Stimulated activated naive CD8-positive, alpha-beta T cell treated with anti-CD3 and anti-CD28 coated beads, Interleukin-15, Interleukin-2, amounts not matched to agents 100 U/mL and 50 U/mL, for 24 hours (primary cell): ENCODE results near the gene CRACR2A.
A peak's percentile ranks its signal among the peaks of the same experiment; 100 is the strongest.

Experiments used
- ATAC-seq: fragments of 150-1000 bp; cut with Tn5 transposase; one replicate; pipeline ENCODE4 v1.10.0; 2021
- DNase-seq: peaks from one replicate; pipeline ENCODE4 v3.0.0; 2021

Gene CRACR2A

DNA sequence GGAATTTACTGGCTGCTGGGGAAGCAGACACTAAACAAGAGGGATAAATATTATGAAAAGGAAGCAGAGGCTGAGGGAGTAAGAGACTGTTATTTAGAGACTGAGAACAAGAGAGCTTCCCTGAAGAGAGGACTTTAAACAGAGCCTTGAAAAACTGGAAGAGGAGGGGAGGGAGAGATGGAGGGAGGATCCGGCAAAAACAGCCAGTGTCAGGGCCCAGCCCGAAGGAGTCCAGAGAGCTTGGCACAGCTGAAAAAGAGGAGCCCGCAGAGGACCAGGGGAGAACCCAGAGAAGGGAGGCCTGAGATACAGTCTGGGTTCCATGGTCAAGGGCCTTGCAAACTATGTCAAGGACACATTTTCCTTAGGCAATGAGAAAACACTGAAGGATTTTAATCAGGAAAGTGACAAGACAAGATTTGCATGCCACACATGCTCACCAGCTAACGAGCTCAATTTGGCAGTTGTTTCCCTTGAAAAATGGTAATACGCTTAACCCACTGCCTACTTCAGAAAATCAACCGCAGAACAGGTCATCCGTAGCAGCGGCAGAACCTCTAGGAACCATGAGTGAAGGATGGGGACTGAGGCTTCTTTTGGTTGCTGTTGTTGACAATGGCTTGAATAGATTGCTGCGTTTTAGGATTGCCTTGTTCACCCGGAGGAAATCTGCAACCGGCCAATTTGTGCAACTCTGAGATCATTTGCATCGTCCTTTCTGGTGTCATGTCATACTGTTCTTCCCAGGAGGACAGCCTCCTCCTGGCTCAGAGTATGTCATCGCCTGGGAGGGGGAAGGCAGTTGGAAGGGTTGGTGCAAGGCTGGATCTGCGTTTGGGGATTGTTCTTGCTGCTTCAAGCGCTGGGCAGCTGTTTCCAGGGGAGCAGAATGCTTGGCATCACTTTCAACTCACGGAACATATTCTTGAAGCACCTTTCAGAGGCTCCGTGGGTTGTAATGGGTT, 153.7 kb downstream of the CRACR2A start:
- DNase-seq (no peak), ATAC-seq (no peak)

- DNase-seq, result no peak
- no peak for ATAC-seq
Observed at GRCh38 chr12:3597526-3598210, 155.2 kb downstream of the CRACR2A start.

GRCh38 chr12:3596703-3597415, 156.1 kb downstream of the CRACR2A start:
- no peak for ATAC-seq
- no peak for DNase-seq

- no peak for DNase-seq
Observed at GRCh38 chr12:3595721-3596120, 157.2 kb downstream of the CRACR2A start.

DNA sequence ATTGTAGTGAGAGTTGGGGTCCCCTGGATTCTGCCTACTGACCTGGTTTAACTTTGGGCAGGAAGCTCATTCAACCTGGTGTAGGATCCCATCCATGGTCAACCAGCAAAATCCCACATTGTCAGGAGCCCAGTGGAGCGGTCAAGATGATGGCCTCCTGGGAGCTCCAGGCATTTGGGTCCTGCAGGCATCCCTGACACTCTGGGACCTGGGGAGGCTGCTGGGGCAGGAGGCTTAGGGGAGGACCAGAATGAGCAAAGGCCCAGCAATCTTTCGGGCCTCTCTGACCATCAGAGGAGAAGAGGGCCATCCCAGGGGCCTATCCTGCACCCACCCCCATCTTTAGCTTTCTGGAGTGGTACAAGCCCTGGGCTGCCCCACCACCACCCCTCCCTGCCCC, 157.9 kb downstream of the CRACR2A start:
- DNase-seq (no peak), ATAC-seq (no peak)

More at GRCh38 chr12:3595721-3596120, 157.2 kb downstream of the CRACR2A start:
- ATAC-seq, result no peak

GRCh38 chr12:3593906-3594483, 158.9 kb downstream of the CRACR2A start:
- DNase-seq (no peak), ATAC-seq (no peak)

GRCh38 chr12:3592856-3593625, 159.9 kb downstream of the CRACR2A start:
- DNase-seq (no peak), ATAC-seq (no peak)

GRCh38 chr12:3589745-3590144, 163.2 kb downstream of the CRACR2A start:
- DNase-seq (no peak), ATAC-seq (no peak)

GRCh38 chr12:3587402-3588013, 165.4 kb downstream of the CRACR2A start:
- no peak for ATAC-seq
- DNase-seq, result no peak

DNA sequence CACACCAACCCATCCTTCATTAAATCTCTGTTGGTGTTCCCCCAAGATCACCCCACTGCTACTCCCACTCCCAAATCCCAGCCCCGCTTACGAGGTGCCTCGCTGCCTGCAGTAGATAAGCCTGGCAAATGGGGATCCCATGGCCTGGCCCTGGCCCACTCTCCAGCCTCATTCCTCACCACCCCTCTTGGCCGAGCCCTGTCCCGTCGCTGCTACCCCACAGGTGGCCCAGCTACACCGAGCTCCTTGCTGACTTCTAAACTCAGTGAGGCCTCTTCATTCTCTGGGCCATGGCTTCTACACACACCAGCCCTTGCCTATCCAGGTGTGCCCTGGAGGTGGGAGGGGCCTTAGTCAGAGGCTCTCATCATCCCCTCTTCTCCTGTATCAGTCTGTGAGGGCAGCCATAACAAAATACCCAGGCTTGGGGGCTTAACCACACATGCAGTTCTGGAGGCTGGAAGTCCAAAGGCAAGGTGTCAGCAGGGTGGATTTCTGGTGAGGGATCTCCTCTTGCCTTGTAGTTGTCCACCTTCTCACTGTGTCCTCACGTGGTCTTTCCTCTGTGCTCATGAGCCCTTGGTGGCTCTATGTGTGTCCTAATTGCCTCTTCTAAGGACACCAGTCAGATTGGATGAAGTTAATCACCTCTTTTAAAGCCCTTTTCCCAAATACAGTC, 169.1 kb downstream of the CRACR2A start:
- no peak for DNase-seq
- ATAC-seq, result no peak

DNA sequence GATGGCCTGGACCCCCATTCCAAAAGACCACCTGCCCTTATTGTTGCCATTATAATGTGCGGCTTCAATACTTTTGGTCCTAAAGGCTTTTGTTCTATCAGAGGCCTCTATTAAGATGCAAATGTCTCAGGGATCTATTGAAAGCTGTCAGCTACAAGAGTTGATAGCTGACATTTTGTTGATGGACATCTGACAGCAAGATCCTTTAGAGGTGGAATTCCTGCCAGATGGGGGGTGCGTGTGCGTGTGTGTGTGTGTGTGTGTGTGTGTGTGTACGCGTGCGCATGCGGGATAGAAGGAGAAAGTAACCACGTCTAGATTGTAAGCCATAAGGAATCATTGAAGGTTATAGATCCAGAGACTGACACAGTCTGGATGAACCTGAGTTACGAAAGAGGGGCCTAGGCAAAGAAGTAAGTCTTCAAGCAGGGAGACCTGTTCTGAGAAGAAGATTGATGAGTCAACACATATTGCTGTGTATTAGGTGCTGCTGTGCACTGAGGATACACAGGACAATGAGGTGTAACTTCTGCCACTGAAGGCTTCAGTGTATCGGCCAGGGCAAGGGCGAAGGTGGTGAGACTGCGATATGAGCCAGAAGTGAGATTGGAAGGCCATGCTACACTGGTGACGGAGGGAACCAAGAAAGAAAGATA, 172.7 kb downstream of the CRACR2A start:
- ATAC-seq (no peak), DNase-seq (no peak)

GRCh38 chr12:3579446-3580093, 173.3 kb downstream of the CRACR2A start:
- ATAC-seq, result no peak
- no peak for DNase-seq

DNA sequence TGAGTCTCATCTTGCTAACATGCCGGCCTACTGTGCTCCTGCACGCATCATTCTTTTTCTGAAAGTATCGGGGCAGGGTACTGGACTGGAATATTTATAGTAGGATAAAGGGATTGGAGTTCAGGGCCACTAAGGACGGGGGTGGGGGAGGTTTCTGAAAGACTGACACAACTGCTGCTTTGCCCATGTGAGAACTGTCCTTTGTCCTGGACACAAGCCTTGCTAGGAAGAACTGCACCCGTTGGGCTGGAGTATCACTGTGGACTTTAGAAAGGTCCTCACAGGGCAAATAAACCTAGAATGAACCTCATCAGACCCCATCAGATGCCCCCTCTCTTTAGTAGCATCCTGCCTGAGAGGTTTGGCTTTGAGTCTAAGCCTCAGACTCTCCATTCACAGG, 174.4 kb downstream of the CRACR2A start:
- DNase-seq (no peak), ATAC-seq (no peak)

DNA sequence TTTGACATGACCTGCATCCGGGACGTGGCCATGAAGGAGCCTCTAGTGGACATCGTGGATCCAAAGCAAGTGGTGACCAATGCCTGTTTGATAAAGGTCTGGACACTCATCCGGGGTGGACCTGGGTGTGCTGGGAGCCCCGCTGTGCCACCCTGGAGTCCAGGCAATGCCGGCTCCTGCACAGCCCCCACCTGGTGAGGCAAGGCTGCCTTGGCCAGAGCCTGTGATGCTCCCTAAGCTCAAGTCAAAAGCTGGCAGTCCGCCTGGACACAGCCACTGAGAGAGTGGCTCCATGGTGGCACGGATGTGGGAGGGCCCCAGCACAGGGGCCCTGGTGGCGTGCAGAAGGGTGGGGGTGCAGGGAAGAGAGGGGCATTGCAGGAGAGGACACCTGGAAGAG, 176.0 kb downstream of the CRACR2A start:
- ATAC-seq (peak; percentile 9), DNase-seq (no peak)

DNA sequence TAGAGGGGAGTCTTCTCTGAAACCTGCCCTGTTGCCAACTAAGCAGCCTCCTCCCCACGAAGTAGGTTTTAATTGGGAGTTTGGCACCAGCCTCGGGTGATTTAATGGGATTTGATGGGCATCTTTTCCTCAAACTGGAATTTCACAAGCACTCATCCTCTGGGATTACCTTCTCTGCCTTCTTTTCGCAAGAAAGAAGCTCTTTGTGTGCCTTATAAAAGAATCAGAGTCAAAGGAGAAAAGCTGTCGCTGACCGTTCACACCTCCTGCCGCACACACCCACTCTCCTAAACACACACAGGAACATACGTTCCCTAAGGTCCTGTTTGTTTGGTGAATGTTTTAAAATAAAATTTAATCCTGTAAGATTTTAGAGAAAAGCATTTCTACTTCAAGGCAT, 177.9 kb downstream of the CRACR2A start:
- DNase-seq (no peak), ATAC-seq (no peak)

- no peak for ATAC-seq
- DNase-seq, result no peak
Observed at GRCh38 chr12:3572560-3572959, 180.3 kb downstream of the CRACR2A start.

GRCh38 chr12:3571724-3572123, 181.2 kb downstream of the CRACR2A start:
- DNase-seq (no peak), ATAC-seq (no peak)

GRCh38 chr12:3571323-3571722, 181.6 kb downstream of the CRACR2A start:
- ATAC-seq, result no peak
- DNase-seq, result no peak

DNA sequence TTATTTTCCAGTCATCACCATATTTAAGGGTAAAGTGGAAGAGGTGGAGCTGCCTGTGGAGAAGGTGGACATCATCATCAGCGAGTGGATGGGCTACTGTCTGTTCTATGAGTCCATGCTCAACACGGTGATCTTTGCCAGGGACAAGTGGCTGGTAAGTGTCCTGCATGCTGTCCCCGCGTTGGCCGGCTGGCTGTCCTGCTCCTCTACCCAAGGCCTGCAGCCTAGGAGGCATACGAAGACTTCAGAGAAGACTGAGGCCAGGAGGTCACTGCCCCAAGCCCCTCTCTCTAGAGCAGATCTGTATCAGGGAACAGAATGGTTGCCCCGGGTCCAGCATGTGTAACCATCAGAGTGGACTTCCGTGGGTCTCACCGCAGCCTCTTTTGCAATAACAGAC, 184.2 kb downstream of the CRACR2A start:
- ATAC-seq, result no peak
- DNase-seq, result no peak

GRCh38 chr12:3565985-3566384, 186.9 kb downstream of the CRACR2A start:
- DNase-seq (no peak), ATAC-seq (no peak)
